IPS-18c (cell line): ENCODE data around the gene JKAMP.

Experiments
- H3K4me3 ChIP-seq: 2 replicates; pipeline ENCODE4 v1.7.0; 2013; ENCODE audit warnings: low read depth, mild to moderate bottlenecking, low read length, moderate library complexity; ENCODE audit not compliant: insufficient read depth
- H3K9me3 ChIP-seq: one replicate; pipeline ENCODE4 v1.6.1; 2013; ENCODE audit warnings: mild to moderate bottlenecking, low read length, moderate library complexity; ENCODE audit not compliant: control insufficient read depth, insufficient read depth

The JKAMP gene

GRCh38 chr14:59465316-59466135 is 18.8 kb upstream of the JKAMP start, which contains the start of gene GPR135:
GPR135 (minus strand) TSS chr14:59465380; CDS start chr14:59465226, 154 bp downstream.
- Histone ChIP-seq H3K9me3 (peaks cover 3% of the 10 kb centered on the region), H3K4me3 (peak within 1 kb of the TSS; percentile 71)

GRCh38 chr14:59474172-59474571 is 10.1 kb upstream of the JKAMP start:
- no peaks in the 10 kb centered on the region for H3K9me3 ChIP-seq
- no peak overlapping the region for H3K4me3 ChIP-seq

- no peaks in the 10 kb centered on the region for H3K9me3 ChIP-seq
These were observed 8.6 kb upstream of the JKAMP start for GRCh38 chr14:59475709-59476108.

GRCh38 chr14:59478540-59478939 is 5.8 kb upstream of the JKAMP start:
- Histone ChIP-seq H3K9me3 (no peaks in the 10 kb centered on the region), H3K4me3 (no peak overlapping the region)

More at GRCh38 chr14:59475709-59476108, 8.6 kb upstream of the JKAMP start:
- H3K4me3 ChIP-seq, result no peak overlapping the region

- H3K9me3 ChIP-seq, result peaks cover 2% of the 10 kb centered on the region
- H3K4me3 ChIP-seq, result no peak overlapping the region
These were observed 4.2 kb upstream of the JKAMP start for GRCh38 chr14:59480166-59480565.

GRCh38 chr14:59481407-59481806 is 2.9 kb upstream of the JKAMP start:
- Histone ChIP-seq H3K9me3 (peaks cover 2% of the 10 kb centered on the region), H3K4me3 (no peak overlapping the region)

GRCh38 chr14:59481871-59482540 is 2.3 kb upstream of the JKAMP start:
- no peak overlapping the region for H3K4me3 ChIP-seq
- H3K9me3 ChIP-seq, result peaks cover 2% of the 10 kb centered on the region

GRCh38 chr14:59482541-59483331 is 1.6 kb upstream of the JKAMP start:
- Histone ChIP-seq H3K9me3 (peaks cover 2% of the 10 kb centered on the region), H3K4me3 (peak overlapping the region; percentile 72)

- peaks cover 2% of the 10 kb centered on the region for H3K9me3 ChIP-seq
- peak overlapping the region; percentile 72 for H3K4me3 ChIP-seq
These were observed 954 bp upstream of the JKAMP start for GRCh38 chr14:59483363-59483762.

- peak overlapping the region; percentile 72 for H3K4me3 ChIP-seq
- peaks cover 2% of the 10 kb centered on the region for H3K9me3 ChIP-seq
These were observed 390 bp downstream of the JKAMP start for GRCh38 chr14:59484639-59485175.

GRCh38 chr14:59490756-59491155 is 6.4 kb downstream of the JKAMP start:
- H3K9me3 ChIP-seq, result no peaks in the 10 kb centered on the region
- H3K4me3 ChIP-seq, result no peak overlapping the region

GRCh38 chr14:59492384-59492783 is 8.1 kb downstream of the JKAMP start:
- H3K4me3 ChIP-seq, result no peak overlapping the region
- no peaks in the 10 kb centered on the region for H3K9me3 ChIP-seq

GRCh38 chr14:59500732-59501131 is 16.4 kb downstream of the JKAMP start:
- no peaks in the 10 kb centered on the region for H3K9me3 ChIP-seq

GRCh38 chr14:59503256-59503655 is 18.9 kb downstream of the JKAMP start:
- Histone ChIP-seq H3K9me3 (no peaks in the 10 kb centered on the region), H3K4me3 (no peak overlapping the region)

More at GRCh38 chr14:59500732-59501131, 16.4 kb downstream of the JKAMP start:
- H3K4me3 ChIP-seq, result no peak overlapping the region

- Histone ChIP-seq H3K9me3 (no peaks in the 10 kb centered on the region), H3K4me3 (no peak overlapping the region)
These were observed 22.9 kb downstream of the JKAMP start for GRCh38 chr14:59507063-59507751.

GRCh38 chr14:59507752-59508103 is 23.4 kb downstream of the JKAMP start:
- no peaks in the 10 kb centered on the region for H3K9me3 ChIP-seq
- no peak overlapping the region for H3K4me3 ChIP-seq

- H3K9me3 ChIP-seq, result no peaks in the 10 kb centered on the region
- no peak overlapping the region for H3K4me3 ChIP-seq
These were observed 24.8 kb downstream of the JKAMP start for GRCh38 chr14:59509101-59509500.
